Testis (tissue), 3 donors: ENCODE measurements around the gene EMD. TPM values are rescaled to one million over a fixed set of nuclear protein-coding genes. Genes with fewer than 3 reads are reported as not detected.

Source experiments
- DNase-seq: peaks from one replicate; pipeline ENCODE4 v3.0.0-alpha.2; 2019
- H3K27ac ChIP-seq, 2 donors: fragments of 200-600 bp; sonication (generic); one replicate each; pipeline ENCODE4 v1.5.1; 2019
- H3K27me3 ChIP-seq: fragments of 200-600 bp; sonication (generic); one replicate; pipeline ENCODE4 v1.5.1; 2019
- H3K36me3 ChIP-seq: fragments of 200-600 bp; sonication (generic); one replicate; pipeline ENCODE4 v1.5.1; 2017; ENCODE audit warnings: low read depth; ENCODE audit errors: missing control alignments
- H3K4me1 ChIP-seq: fragments of 200-600 bp; sonication (generic); one replicate; pipeline ENCODE4 v1.5.1; 2019
- H3K4me3 ChIP-seq, 2 donors: fragments of 200-600 bp; sonication (generic); one replicate each; pipeline ENCODE4 v1.5.1; 2017 to 2019
- H3K9me3 ChIP-seq: fragments of 200-600 bp; sonication (generic); one replicate; pipeline ENCODE4 v1.5.1; 2017
- POLR2A ChIP-seq: fragments of 450-650 bp; IDR thresholded peaks from one replicate; pipeline ENCODE4 v1.6.1; 2017; ENCODE audit warnings: antibody characterized with exemption, mild to moderate bottlenecking, moderate library complexity
- WGBS, 2 donors: methylation state at CpG; one replicate each; pipeline ENCODE4 v1.1.5; 2018; 5-methylcytosine and 5-hydroxymethylcytosine counted together
- intact Hi-C: fragments of 100-400 bp; cut with DNase I; formaldehyde crosslinking; loops from one replicate; pipeline ENCODE4 v1.15.1; 2023; ENCODE audit warnings: low total_unique reads
- polyA plus RNA-seq: library from polyadenylated mRNA; stranded (reverse); fragments of 350-450 nt; fragmentation: Illumina TruSeq; extraction: RNeasy Lipid Tissue Mini Kit (QIAGEN cat#74804); gene quantifications from one replicate; pipeline ENCODE4 v1.2.3, GENCODE V29; 2014; ENCODE audit warnings: low read depth, low replicate concordance; ENCODE audit not compliant: insufficient read depth
- total RNA-seq, 2 donors: library from RNA; depleted of rRNA; stranded (reverse); fragments of >200 nt; gene quantifications; one replicate each; pipeline ENCODE4 v1.2.3, GENCODE V29; 2016
- TF ChIP-seq, protein P1 (sequence below), 3 experiments: fragments of 450-650 bp in 2 of 3; fragments of 200-600 bp in 1 of 3; sonication (generic) in 1 of 3; IDR thresholded peaks; one replicate each; pipeline ENCODE4 v1.5.1; 2016 to 2019; ENCODE audit warnings: antibody characterized with exemption in 3 of 3, mild to moderate bottlenecking in 2 of 3, moderate library complexity in 1 of 3

The EMD gene
- total and polyA plus RNA-seq, 3 donors from 2014 or later = 65.6 to 74.2 (median 69.6) TPM

DNA sequence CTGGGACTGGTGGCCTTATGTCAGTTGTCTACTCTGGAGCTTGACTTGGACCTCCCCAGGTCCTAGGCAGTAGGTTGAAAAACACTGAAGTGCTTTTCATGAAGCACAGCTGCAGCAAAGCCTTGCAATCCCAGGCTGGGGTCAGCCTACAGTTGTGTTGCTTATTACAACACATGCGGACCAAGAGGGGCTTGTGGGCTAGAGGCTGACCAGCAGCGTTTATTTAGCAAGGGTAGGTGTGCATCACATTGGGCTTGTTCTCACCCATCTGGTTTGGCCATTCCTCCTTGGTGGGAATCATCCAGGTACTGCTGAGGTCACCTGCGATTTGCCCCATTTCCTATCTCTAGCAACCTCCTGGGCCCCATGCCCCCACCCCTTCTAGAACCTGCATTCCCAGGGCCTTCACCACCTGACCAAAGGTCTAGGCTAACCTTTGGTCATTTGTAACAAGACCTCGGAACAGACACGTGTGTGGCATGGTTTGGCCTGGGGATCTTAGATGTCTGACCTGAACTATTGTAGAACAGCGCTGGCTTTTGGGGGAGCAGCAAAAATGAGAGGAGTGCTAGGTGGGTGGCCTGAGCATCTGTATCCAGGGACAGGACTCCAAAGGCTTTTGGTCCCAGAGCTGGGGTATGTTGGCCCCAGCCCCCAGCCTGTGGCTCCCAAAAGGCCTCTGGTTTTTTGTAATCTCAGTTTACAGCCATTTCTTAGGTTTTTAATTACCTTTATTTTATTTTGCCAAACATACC, 22.1 kb downstream of the EMD start:
- 37 to 60% methylated on average over 2 to 6 of the region's 6 CpGs for WGBS, 2 donors
- no peaks in the 10 kb centered on the region for H3K4me1 ChIP-seq
- H3K27me3 ChIP-seq = no peaks in the 10 kb centered on the region
- DNase-seq = no peak
- TF ChIP-seq POLR2A = no peak
- TF ChIP-seq, protein P1, sequence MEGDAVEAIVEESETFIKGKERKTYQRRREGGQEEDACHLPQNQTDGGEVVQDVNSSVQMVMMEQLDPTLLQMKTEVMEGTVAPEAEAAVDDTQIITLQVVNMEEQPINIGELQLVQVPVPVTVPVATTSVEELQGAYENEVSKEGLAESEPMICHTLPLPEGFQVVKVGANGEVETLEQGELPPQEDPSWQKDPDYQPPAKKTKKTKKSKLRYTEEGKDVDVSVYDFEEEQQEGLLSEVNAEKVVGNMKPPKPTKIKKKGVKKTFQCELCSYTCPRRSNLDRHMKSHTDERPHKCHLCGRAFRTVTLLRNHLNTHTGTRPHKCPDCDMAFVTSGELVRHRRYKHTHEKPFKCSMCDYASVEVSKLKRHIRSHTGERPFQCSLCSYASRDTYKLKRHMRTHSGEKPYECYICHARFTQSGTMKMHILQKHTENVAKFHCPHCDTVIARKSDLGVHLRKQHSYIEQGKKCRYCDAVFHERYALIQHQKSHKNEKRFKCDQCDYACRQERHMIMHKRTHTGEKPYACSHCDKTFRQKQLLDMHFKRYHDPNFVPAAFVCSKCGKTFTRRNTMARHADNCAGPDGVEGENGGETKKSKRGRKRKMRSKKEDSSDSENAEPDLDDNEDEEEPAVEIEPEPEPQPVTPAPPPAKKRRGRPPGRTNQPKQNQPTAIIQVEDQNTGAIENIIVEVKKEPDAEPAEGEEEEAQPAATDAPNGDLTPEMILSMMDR (IDR thresholded peaks at IDR 0.05) = no peak
- intact Hi-C loops = no loop called here
- H3K9me3 ChIP-seq = no peaks in the 10 kb centered on the region
- H3K4me3 ChIP-seq = no peak overlapping the region
- H3K36me3 ChIP-seq = no peaks in the 10 kb centered on the region
- no peak overlapping the region for H3K27ac ChIP-seq

GRCh38 chrX:154401918-154402621, 23.0 kb downstream of the EMD start:
- no peak for TF ChIP-seq POLR2A
- TF ChIP-seq, protein P1 (IDR thresholded peaks at IDR 0.05) = no peak
- Histone ChIP-seq H3K4me3 (no peak overlapping the region), H3K9me3 (no peaks in the 10 kb centered on the region), H3K4me1 (no peaks in the 10 kb centered on the region), H3K27me3 (no peaks in the 10 kb centered on the region), H3K27ac (no peak overlapping the region), H3K36me3 (no peaks in the 10 kb centered on the region)
- 42 to 62% methylated on average over 2 to 6 of the region's 6 CpGs for WGBS, 2 donors
- DNase-seq = no peak
- intact Hi-C loops = no loop called here

DNA sequence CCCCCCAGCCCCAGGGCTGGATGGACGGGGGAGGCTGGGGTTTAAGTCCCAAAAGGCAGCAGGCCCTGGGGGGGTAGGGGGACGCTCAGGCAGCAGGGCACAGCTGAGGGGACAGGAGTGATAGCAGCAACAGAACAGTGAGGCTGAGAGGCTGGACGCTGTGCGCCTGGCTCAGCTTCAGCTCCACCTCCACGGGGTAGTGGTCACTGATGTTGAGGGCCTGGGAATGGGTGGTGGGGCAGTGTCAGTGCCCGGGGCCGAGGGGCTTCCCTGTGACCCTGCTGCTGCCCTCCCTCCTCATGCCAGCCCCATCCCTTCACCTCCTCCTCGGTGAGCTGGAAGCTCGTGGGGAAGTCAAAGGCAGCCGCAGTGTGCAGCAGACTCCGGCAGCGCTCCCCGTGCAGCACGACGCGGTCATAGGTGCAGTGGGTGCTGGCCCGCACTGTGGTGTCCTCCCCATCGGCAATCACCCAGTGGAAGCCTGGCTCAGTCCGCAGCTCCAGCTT, 23.6 kb downstream of the EMD start:
- TF ChIP-seq, protein P1 (IDR thresholded peaks at IDR 0.05) = no peak
- TF ChIP-seq POLR2A = no peak
- Histone ChIP-seq H3K9me3 (no peaks in the 10 kb centered on the region), H3K36me3 (no peaks in the 10 kb centered on the region), H3K27ac (no peak overlapping the region), H3K4me1 (no peaks in the 10 kb centered on the region), H3K4me3 (no peak overlapping the region), H3K27me3 (no peaks in the 10 kb centered on the region)
- intact Hi-C loops = no loop called here
- 82 to 88% methylated on average over 3 to 19 of the region's 19 CpGs for WGBS, 2 donors
- DNase-seq = no peak

DNA sequence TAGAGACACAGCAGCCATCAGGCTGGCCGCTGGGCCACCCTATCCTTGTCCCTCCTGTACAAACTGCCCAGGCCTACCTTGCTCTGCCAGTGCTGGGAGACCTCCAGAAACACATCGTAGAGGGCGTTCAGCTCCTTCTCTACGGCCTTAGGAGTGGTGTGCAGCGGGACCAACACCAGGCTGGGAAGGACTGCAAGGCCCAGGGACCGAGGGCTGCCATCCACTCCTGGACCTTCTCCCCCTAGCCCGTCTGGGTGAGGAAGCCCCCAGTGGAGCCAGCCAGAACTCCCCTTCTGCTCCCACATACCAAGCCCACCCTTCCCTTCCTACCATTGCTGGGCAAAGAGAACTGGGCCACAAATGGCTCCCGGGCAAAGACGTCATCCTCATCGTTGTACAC, 24.1 kb downstream of the EMD start:
- no peak overlapping the region for H3K4me3 ChIP-seq
- intact Hi-C loops = no loop called here
- H3K27ac ChIP-seq = no peak overlapping the region
- 86% methylated on average over 7 of the region's 10 CpGs; no CpG with 5 or more reads in 1 of the 2 donors for WGBS, 2 donors
- no peaks in the 10 kb centered on the region for H3K27me3 ChIP-seq
- no peaks in the 10 kb centered on the region for H3K9me3 ChIP-seq
- no peaks in the 10 kb centered on the region for H3K36me3 ChIP-seq
- no peak for TF ChIP-seq POLR2A
- TF ChIP-seq, protein P1 (IDR thresholded peaks at IDR 0.05) = no peak
- DNase-seq = no peak
- H3K4me1 ChIP-seq = no peaks in the 10 kb centered on the region
